Endothelial cell of umbilical vein (primary cell): ENCODE measurements around the gene SCAPER. TPM values are rescaled to one million over a fixed set of nuclear protein-coding genes. Genes with fewer than 3 reads are reported as not detected.

Experiments used
- BruUV-seq: library from RNA; stranded (reverse); fragments of 400-500 nt; replicated peaks from 2 replicates; lab custom pipeline; 2021; lab: Mats Ljungman, UMichigan
- CTCF ChIA-PET: fragments of 300-600, 350-600 bp; sonication (Branson Sonifier 250); formaldehyde crosslinking; loops from one replicate; lab custom pipeline; 2021; ENCODE audit warnings: antibody characterized with exemption, inconsistent platforms; lab: Charles Lee
- POLR2A ChIA-PET: fragments of 300-600, 350-600 bp; sonication (Branson Sonifier 250); formaldehyde crosslinking; loops from one replicate; lab custom pipeline; 2021; ENCODE audit warnings: antibody characterized with exemption, inconsistent platforms; lab: Charles Lee
- DNase-seq: peaks from one replicate; pipeline ENCODE4 v3.0.0-alpha.2; 2011; ENCODE audit warnings: low read depth, low spot score
- FAIRE-seq: peaks from 2 replicates; lab custom pipeline; 2011; peaks lifted over from hg19 to GRCh38; lab: Jason Lieb, UNC
- H2AFZ ChIP-seq: 2 replicates; pipeline ENCODE4 v1.6.0; 2012; ENCODE audit warnings: low read depth, low read length, control low read depth, inconsistent platforms
- H3K27ac ChIP-seq: 2 replicates; pipeline ENCODE4 v1.5.1; 2011; ENCODE audit warnings: low read depth, mild to moderate bottlenecking, control low read depth, low read length, moderate library complexity; ENCODE audit not compliant: insufficient read depth
- H3K27me3 ChIP-seq, 2 experiments: 2 replicates each; pipeline versions ENCODE4 v1.6.0 to v1.6.1; 2011; ENCODE audit warnings: low read length in 2 of 2, mixed read lengths in 1 of 2; ENCODE audit not compliant: control insufficient read depth in 2 of 2, insufficient read depth in 2 of 2
- H3K36me3 ChIP-seq, 2 experiments: 2 replicates in 1 of 2; 3 replicates in 1 of 2; pipeline ENCODE4 v1.5.1; 2011; ENCODE audit warnings: low read length in 2 of 2, mild to moderate bottlenecking in 1 of 2, moderate library complexity in 1 of 2; ENCODE audit not compliant: control insufficient read depth in 2 of 2, insufficient read depth in 2 of 2; ENCODE audit errors: extremely low read depth in 1 of 2
- H3K4me1 ChIP-seq: 3 replicates; pipeline ENCODE4 v1.5.1; 2011; ENCODE audit warnings: mild to moderate bottlenecking, low read length; ENCODE audit not compliant: control insufficient read depth, insufficient read depth; ENCODE audit errors: extremely low read depth
- H3K4me2 ChIP-seq: 2 replicates; pipeline ENCODE4 v1.6.1; 2011; ENCODE audit warnings: low read length, control low read depth, mixed read lengths; ENCODE audit not compliant: insufficient read depth
- H3K4me3 ChIP-seq, 3 experiments: fragments of 200-600 bp in 1 of 3; sonication (generic), shearing (Covaris generic) in 1 of 3; replicated peaks in 1 of 3; 2 replicates each; pipeline ENCODE4 v1.5.1; 2011 to 2016; ENCODE audit warnings: control low read depth in 3 of 3, low read length in 3 of 3, mild to moderate bottlenecking in 2 of 3, inconsistent platforms in 1 of 3, low read depth in 1 of 3, moderate library complexity in 1 of 3; ENCODE audit not compliant: insufficient read depth in 1 of 3
- H3K79me2 ChIP-seq: 2 replicates; pipeline ENCODE4 v1.6.0; 2012; ENCODE audit warnings: low read length, inconsistent platforms; ENCODE audit not compliant: control insufficient read depth, insufficient read depth
- H3K9ac ChIP-seq: replicated peaks from 2 replicates; pipeline ENCODE3; 2011; ENCODE audit warnings: low read length, control low read depth; ENCODE audit not compliant: insufficient read depth; ENCODE audit errors: extremely low read depth
- H3K9me1 ChIP-seq: replicated peaks from 3 replicates; pipeline ENCODE4 v1.6.0; 2011; ENCODE audit warnings: mild to moderate bottlenecking, low read length; ENCODE audit not compliant: control insufficient read depth, insufficient read depth; ENCODE audit errors: extremely low read depth
- H3K9me3 ChIP-seq: replicated peaks from 2 replicates; pipeline ENCODE4 v1.5.1; 2012; ENCODE audit warnings: low read length, inconsistent platforms; ENCODE audit not compliant: control insufficient read depth, insufficient read depth
- H4K20me1 ChIP-seq: replicated peaks from 2 replicates; pipeline ENCODE3; 2011; ENCODE audit warnings: mild to moderate bottlenecking, low read length; ENCODE audit not compliant: control insufficient read depth, insufficient read depth; ENCODE audit errors: extremely low read depth
- CTCF ChIP-seq, 2 donors: IDR thresholded peaks; 1 replicate in 1 of 2; 2 replicates in 1 of 2; pipeline ENCODE4 v1.5.1; 2011; ENCODE audit warnings: low read length in 2 of 2, mild to moderate bottlenecking in 2 of 2, moderate library complexity in 2 of 2, control low read depth in 1 of 2, inconsistent platforms in 1 of 2, low read depth in 1 of 2; ENCODE audit not compliant: insufficient read depth in 1 of 2; ENCODE audit errors: extremely low read depth in 1 of 2
- EZH2 ChIP-seq: IDR thresholded peaks from 2 replicates; pipeline ENCODE4 v1.6.1; 2012; ENCODE audit warnings: borderline replicate concordance, low read depth, mild to moderate bottlenecking, moderate library complexity, low read length, inconsistent platforms; ENCODE audit not compliant: severe bottlenecking
- GATA2 ChIP-seq: IDR thresholded peaks from 2 replicates; pipeline ENCODE4 v1.7.0; 2011; ENCODE audit warnings: low read depth, mild to moderate bottlenecking, moderate library complexity, mixed read lengths, low read length; ENCODE audit not compliant: insufficient read length, insufficient read depth
- MYC ChIP-seq: IDR thresholded peaks from one replicate; pipeline ENCODE4 v1.6.1; 2011; ENCODE audit warnings: mild to moderate bottlenecking, low read depth, low read length
- POLR2AphosphoS5 ChIP-seq: IDR thresholded peaks from 2 replicates; pipeline ENCODE4 v1.6.1; 2012; ENCODE audit warnings: low read depth, mild to moderate bottlenecking, control low read depth, low read length, moderate library complexity; ENCODE audit not compliant: insufficient read depth
- dilution Hi-C: fragments of 300-500 bp; cut with MboI; formaldehyde crosslinking; loops from one replicate; pipeline ENCODE4 v1.15.0; 2019; ENCODE audit warnings: low sequenced_read_pairs; ENCODE audit not compliant: extremely low pct_ligation_motif_present
- intact Hi-C: fragments of 100-400 bp; cut with micrococcal nuclease; formaldehyde crosslinking; loops from one replicate; pipeline ENCODE4 v1.10.0; 2022
- polyA plus RNA-seq, 4 experiments: library from polyadenylated mRNA; depleted of rRNA in 3 of 4; stranded (reverse) in 3 of 4; unstranded in 1 of 4; fragments of >200 nt; gene quantifications; 2 replicates each; pipeline versions ENCODE4 v1.2.1 to v1.2.3, GENCODE V29; 2011 to 2012; ENCODE audit warnings: missing spikeins in 1 of 4
- total RNA-seq: library from RNA; stranded (reverse); gene quantifications from 2 replicates; pipeline ENCODE4 v1.2.3, GENCODE V29; 2021

The SCAPER gene
- total and polyA plus RNA-seq, 2 donors (not counting 3 experiments of a cell fraction or from before 2014, with no cell fraction given) = 2.7 to 12.7 TPM

- Histone ChIP-seq H3K27ac (no peak overlapping the region), H3K4me3 (no peak overlapping the region), H3K79me2 (no peaks in the 10 kb centered on the region), H4K20me1 (no peaks in the 10 kb centered on the region), H3K27me3 (no peaks in the 10 kb centered on the region), H3K9me1 (no peaks in the 10 kb centered on the region), H3K4me1 (no peaks in the 10 kb centered on the region), H2AFZ (no peak overlapping the region), H3K9ac (no peak overlapping the region), H3K9me3 (no peaks in the 10 kb centered on the region), H3K4me2 (no peak overlapping the region), H3K36me3 (no peaks in the 10 kb centered on the region)
- intact Hi-C loops (no loop called here), dilution Hi-C loops (no loop called here)
- CTCF ChIA-PET = no interaction called here
- POLR2A ChIA-PET = no interaction called here
- TF ChIP-seq MYC (no peak), POLR2AphosphoS5 (no peak)
- FAIRE-seq (no peak), DNase-seq (no peak)
- BruUV-seq = no TSS peak
Measured at GRCh38 chr15:76533060-76533820, 371.9 kb downstream of the SCAPER start.

GRCh38 chr15:76529911-76530310, 375.2 kb downstream of the SCAPER start:
- no peaks in the 10 kb centered on the region for H4K20me1 ChIP-seq
- TF ChIP-seq CTCF (IDR thresholded peaks at IDR 0.05; ENCODE audit: extremely low read depth in 1 of 2, insufficient read depth in 1 of 2, low read depth in 1 of 2, low read length in 2 of 2) (no peak), EZH2 (no peak), POLR2AphosphoS5 (no peak), GATA2 (no peak)
- ChIA-PET POLR2A (interaction anchor here (0.6 kb wide), 1 partner anchor 434 kb away, joined by 3 read pairs; no protein-coding TSS in a partner anchor), CTCF (no interaction called here)
- no peaks in the 10 kb centered on the region for H3K9me3 ChIP-seq
- DNase-seq (no peak), FAIRE-seq (no peak)
- no peaks in the 10 kb centered on the region for H3K79me2 ChIP-seq
- H3K9ac ChIP-seq = no peak overlapping the region
- H3K4me1 ChIP-seq = no peaks in the 10 kb centered on the region
- intact Hi-C loops = no loop called here
- no peak overlapping the region for H3K27ac ChIP-seq
- no peak overlapping the region for H3K4me3 ChIP-seq
- dilution Hi-C loops = no loop called here
- H3K36me3 ChIP-seq = no peaks in the 10 kb centered on the region
- BruUV-seq = no TSS peak
- H3K4me2 ChIP-seq = no peak overlapping the region
- no peaks in the 10 kb centered on the region for H3K27me3 ChIP-seq
- no peak overlapping the region for H2AFZ ChIP-seq
- H3K9me1 ChIP-seq = no peaks in the 10 kb centered on the region
